Measurements from ENCODE around the gene B9D2. TPM values are rescaled to one million over a fixed set of nuclear protein-coding genes. Genes with fewer than 3 reads are reported as not detected.

Gene B9D2
- total RNA-seq, 2 experiments from 2014 or later: 21.1 to 26.8 TPM

- H3K4me3 Mint-ChIP-seq: peak overlapping the region; percentile 82
These were observed 36.8 kb downstream of the B9D2 start for GRCh38 chr19:41327076-41327575.

GRCh38 chr19:41325947-41326706 lies 37.8 kb downstream of the B9D2 start:
- Mint-ChIP-seq H3K27me3 (no peaks in the 10 kb centered on the region), H3K27ac (peak overlapping the region; percentile 97), H3K36me3 (ENCODE audit: low read depth) (peaks cover 68% of the 10 kb centered on the region), H3K4me1 (ENCODE audit: low read depth) (peaks cover 61% of the 10 kb centered on the region), H3K9me3 (no peaks in the 10 kb centered on the region), H3K4me3 (peak overlapping the region; percentile 82)
- intact Hi-C loops (cut with DNase I, micrococcal nuclease): loop anchor here (2.0 to 5.0 kb wide), 4 partner anchors 15 to 36 kb away; partner anchors contain the start of genes B9D2 (in 1 of the 2) and CCDC97 (in 1 of the 2)
- H3K27me3 ChIP-seq (ENCODE audit: control insufficient read depth in 1 of 2, insufficient read depth in 2 of 2, low read length in 2 of 2): no peaks in the 10 kb centered on the region
- no peak overlapping the region for H3K4me3 ChIP-seq (ENCODE audit: low read length)
- TF ChIP-seq, protein P1, sequence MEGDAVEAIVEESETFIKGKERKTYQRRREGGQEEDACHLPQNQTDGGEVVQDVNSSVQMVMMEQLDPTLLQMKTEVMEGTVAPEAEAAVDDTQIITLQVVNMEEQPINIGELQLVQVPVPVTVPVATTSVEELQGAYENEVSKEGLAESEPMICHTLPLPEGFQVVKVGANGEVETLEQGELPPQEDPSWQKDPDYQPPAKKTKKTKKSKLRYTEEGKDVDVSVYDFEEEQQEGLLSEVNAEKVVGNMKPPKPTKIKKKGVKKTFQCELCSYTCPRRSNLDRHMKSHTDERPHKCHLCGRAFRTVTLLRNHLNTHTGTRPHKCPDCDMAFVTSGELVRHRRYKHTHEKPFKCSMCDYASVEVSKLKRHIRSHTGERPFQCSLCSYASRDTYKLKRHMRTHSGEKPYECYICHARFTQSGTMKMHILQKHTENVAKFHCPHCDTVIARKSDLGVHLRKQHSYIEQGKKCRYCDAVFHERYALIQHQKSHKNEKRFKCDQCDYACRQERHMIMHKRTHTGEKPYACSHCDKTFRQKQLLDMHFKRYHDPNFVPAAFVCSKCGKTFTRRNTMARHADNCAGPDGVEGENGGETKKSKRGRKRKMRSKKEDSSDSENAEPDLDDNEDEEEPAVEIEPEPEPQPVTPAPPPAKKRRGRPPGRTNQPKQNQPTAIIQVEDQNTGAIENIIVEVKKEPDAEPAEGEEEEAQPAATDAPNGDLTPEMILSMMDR (IDR thresholded peaks at IDR 0.05): no peak
- H3K9me3 ChIP-seq (ENCODE audit: control insufficient read depth in 1 of 2, insufficient read depth in 1 of 2, low read length in 2 of 2): no peaks in the 10 kb centered on the region
- peak overlapping the region in 1 of 2 donors; percentile 89 for H3K27ac ChIP-seq (ENCODE audit: low read depth in 1 of 2, low read length in 2 of 2)
- ATAC-seq (ENCODE audit: poor library complexity): peak; percentile 6
- peaks cover 53% of the 10 kb centered on the region for H3K36me3 ChIP-seq (ENCODE audit: insufficient read depth, low read length)
- peaks cover 90% of the 10 kb centered on the region for H3K4me1 ChIP-seq (ENCODE audit: insufficient read depth, low read length)
- ChIA-PET POLR2A (interaction anchor here (1.1 to 5.6 kb wide), 8 partner anchors 11 to 229 kb away, joined by 3 to 106 read pairs (median 10); partner anchors contain the start of genes CCDC97, HNRNPUL1 and TGFB1), CTCF (interaction anchor here (4.2 kb wide), 1 partner anchor 27 kb away, joined by 30 read pairs; the partner anchor contains the start of gene TGFB1)
- peak in 5 of 14 experiments; percentile 35 to 64 (median 47) for DNase-seq

More at GRCh38 chr19:41327076-41327575, 36.8 kb downstream of the B9D2 start:
- peak overlapping the region; percentile 97 for H3K27ac Mint-ChIP-seq
- TF ChIP-seq, protein P1 (IDR thresholded peaks at IDR 0.05): no peak
- H3K36me3 Mint-ChIP-seq (ENCODE audit: low read depth): peaks cover 71% of the 10 kb centered on the region
- H3K36me3 ChIP-seq (ENCODE audit: insufficient read depth, low read length): peaks cover 58% of the 10 kb centered on the region
- CTCF ChIA-PET: interaction anchor here (1.0 to 4.2 kb wide), 5 partner anchors 17 to 64 kb away, joined by 4 to 30 read pairs (median 9); partner anchors contain the start of genes CCDC97, HNRNPUL1 and TGFB1
- POLR2A ChIA-PET: interaction anchor here (0.8 to 5.6 kb wide), 13 partner anchors 10 to 577 kb away, joined by 3 to 106 read pairs (median 4); partner anchors contain the start of genes ACTMAP, B9D2, CCDC97 and HNRNPUL1
- intact Hi-C loops (cut with DNase I, micrococcal nuclease): loop anchor here (2.0 to 5.0 kb wide), 4 partner anchors 16 to 35 kb away; partner anchors contain the start of genes B9D2 (in 1 of the 2) and CCDC97 (in 1 of the 2)
- H3K4me1 Mint-ChIP-seq (ENCODE audit: low read depth): peaks cover 71% of the 10 kb centered on the region
- H3K4me3 ChIP-seq (ENCODE audit: low read length): peak overlapping the region; percentile 44
- H3K9me3 Mint-ChIP-seq: no peaks in the 10 kb centered on the region
- DNase-seq: peak in 3 of 14 experiments; percentile 39 to 75 (median 65)
- peaks cover 94% of the 10 kb centered on the region for H3K4me1 ChIP-seq (ENCODE audit: insufficient read depth, low read length)
- no peaks in the 10 kb centered on the region for H3K27me3 ChIP-seq (ENCODE audit: control insufficient read depth in 1 of 2, insufficient read depth in 2 of 2, low read length in 2 of 2)
- no peaks in the 10 kb centered on the region for H3K27me3 Mint-ChIP-seq
- H3K27ac ChIP-seq (ENCODE audit: low read depth in 1 of 2, low read length in 2 of 2): peak overlapping the region; percentile 74 to 89
- H3K9me3 ChIP-seq (ENCODE audit: control insufficient read depth in 1 of 2, insufficient read depth in 1 of 2, low read length in 2 of 2): no peaks in the 10 kb centered on the region
- ATAC-seq (ENCODE audit: poor library complexity): no peak

GRCh38 chr19:41325640-41325946 lies 38.4 kb downstream of the B9D2 start:
- intact Hi-C loops (cut with DNase I, micrococcal nuclease): loop anchor here in 1 of 2 experiments (5.0 kb wide), 1 partner anchor 37 kb away; the partner anchor contains the start of gene B9D2
- H3K36me3 ChIP-seq (ENCODE audit: insufficient read depth, low read length): peaks cover 54% of the 10 kb centered on the region
- H3K27me3 ChIP-seq (ENCODE audit: control insufficient read depth in 1 of 2, insufficient read depth in 2 of 2, low read length in 2 of 2): no peaks in the 10 kb centered on the region
- CTCF ChIA-PET: no interaction called here
- peak overlapping the region in 1 of 2 donors; percentile 89 for H3K27ac ChIP-seq (ENCODE audit: low read depth in 1 of 2, low read length in 2 of 2)
- Mint-ChIP-seq H3K9me3 (no peaks in the 10 kb centered on the region), H3K36me3 (ENCODE audit: low read depth) (peaks cover 70% of the 10 kb centered on the region), H3K27ac (peak overlapping the region; percentile 94), H3K4me1 (ENCODE audit: low read depth) (peaks cover 59% of the 10 kb centered on the region), H3K27me3 (no peaks in the 10 kb centered on the region), H3K4me3 (no peak overlapping the region)
- ATAC-seq (ENCODE audit: poor library complexity): no peak
- peaks cover 84% of the 10 kb centered on the region for H3K4me1 ChIP-seq (ENCODE audit: insufficient read depth, low read length)
- TF ChIP-seq, protein P1 (IDR thresholded peaks at IDR 0.05): no peak
- POLR2A ChIA-PET: interaction anchor here (1.1 to 5.6 kb wide), 4 partner anchors 12 to 26 kb away, joined by 3 to 106 read pairs (median 8); partner anchors contain the start of gene TGFB1
- no peak for DNase-seq
- H3K9me3 ChIP-seq (ENCODE audit: control insufficient read depth in 1 of 2, insufficient read depth in 1 of 2, low read length in 2 of 2): no peaks in the 10 kb centered on the region
- H3K4me3 ChIP-seq (ENCODE audit: low read length): no peak overlapping the region
